Right forelimb (tissue), 1 donor: ENCODE measurements around the gene CTTNBP2.

Experiments used
- DNase-seq: peaks from one replicate; pipeline ENCODE4 v3.0.0-alpha.2; 2018

The CTTNBP2 gene

GRCh38 chr7:117682681-117683385, 190.4 kb downstream of the CTTNBP2 start:
- no peak for DNase-seq

- DNase-seq, result no peak
These were observed 194.1 kb downstream of the CTTNBP2 start for GRCh38 chr7:117679120-117679519.

- DNase-seq, result no peak
These were observed 197.5 kb downstream of the CTTNBP2 start for GRCh38 chr7:117675497-117676435.

- DNase-seq, result no peak
These were observed 198.6 kb downstream of the CTTNBP2 start for GRCh38 chr7:117674617-117675016.

- DNase-seq, result no peak
These were observed 199.4 kb downstream of the CTTNBP2 start for GRCh38 chr7:117673839-117674238.

GRCh38 chr7:117673367-117673766, 199.9 kb downstream of the CTTNBP2 start:
- no peak for DNase-seq

GRCh38 chr7:117672453-117672852, 200.8 kb downstream of the CTTNBP2 start:
- no peak for DNase-seq

GRCh38 chr7:117669818-117670217, 203.4 kb downstream of the CTTNBP2 start:
- DNase-seq, result no peak

GRCh38 chr7:117667456-117667855, 205.8 kb downstream of the CTTNBP2 start:
- no peak for DNase-seq

GRCh38 chr7:117666689-117667088, 206.6 kb downstream of the CTTNBP2 start:
- no peak for DNase-seq

- DNase-seq, result no peak
These were observed 207.2 kb downstream of the CTTNBP2 start for GRCh38 chr7:117666031-117666430.

- no peak for DNase-seq
These were observed 207.9 kb downstream of the CTTNBP2 start for GRCh38 chr7:117665368-117665767.

- no peak for DNase-seq
These were observed 209.2 kb downstream of the CTTNBP2 start for GRCh38 chr7:117664047-117664446.

- DNase-seq, result no peak
These were observed 211.9 kb downstream of the CTTNBP2 start for GRCh38 chr7:117661328-117661727.
